LNCaP clone FGC (cell line): ENCODE results near the gene PPP6R1.

Source experiments
- DNase-seq: peaks from one replicate; pipeline ENCODE4 v3.0.0-alpha.2; 2011; ENCODE audit warnings: low read depth
- H3K4me3 ChIP-seq: 2 replicates; pipeline ENCODE4 v1.5.1; 2011; ENCODE audit warnings: mild to moderate bottlenecking, low read depth, low read length, control low read depth
- CTCF ChIP-seq: IDR thresholded peaks from 2 replicates; pipeline ENCODE4 v1.5.1; 2012; ENCODE audit warnings: mild to moderate bottlenecking; ENCODE audit not compliant: control insufficient read depth, insufficient read depth; ENCODE audit errors: extremely low read depth

Gene PPP6R1

GRCh38 chr19:55231391-55232285, 27.2 kb downstream of the PPP6R1 start:
- H3K4me3 ChIP-seq = no peak overlapping the region
- no peak for TF ChIP-seq CTCF
- DNase-seq = no peak

- no peak for DNase-seq
- no peak overlapping the region for H3K4me3 ChIP-seq
- no peak for TF ChIP-seq CTCF
Measured at GRCh38 chr19:55230780-55231179, 28.0 kb downstream of the PPP6R1 start.

DNA sequence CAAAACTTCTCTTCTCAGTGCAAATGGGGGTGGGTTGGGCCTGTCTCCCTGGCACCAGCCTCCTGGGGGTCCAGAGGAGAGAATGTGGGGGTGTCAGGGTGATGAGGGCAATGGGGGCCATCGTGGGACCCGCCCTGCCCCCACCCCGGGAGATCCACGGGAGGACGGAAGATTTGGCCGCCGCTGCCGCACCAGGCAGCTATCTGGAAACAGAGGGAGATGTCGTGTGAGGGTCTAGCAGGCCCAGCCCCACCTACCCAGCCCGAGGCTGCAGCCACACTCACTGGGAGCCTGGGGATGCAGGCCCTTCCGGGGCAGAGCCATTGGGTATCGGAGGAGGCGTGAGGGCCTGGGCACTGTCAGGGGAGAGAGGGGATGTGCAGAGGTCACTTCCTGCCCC, 28.5 kb downstream of the PPP6R1 start:
- DNase-seq = no peak
- H3K4me3 ChIP-seq = no peak overlapping the region

DNA sequence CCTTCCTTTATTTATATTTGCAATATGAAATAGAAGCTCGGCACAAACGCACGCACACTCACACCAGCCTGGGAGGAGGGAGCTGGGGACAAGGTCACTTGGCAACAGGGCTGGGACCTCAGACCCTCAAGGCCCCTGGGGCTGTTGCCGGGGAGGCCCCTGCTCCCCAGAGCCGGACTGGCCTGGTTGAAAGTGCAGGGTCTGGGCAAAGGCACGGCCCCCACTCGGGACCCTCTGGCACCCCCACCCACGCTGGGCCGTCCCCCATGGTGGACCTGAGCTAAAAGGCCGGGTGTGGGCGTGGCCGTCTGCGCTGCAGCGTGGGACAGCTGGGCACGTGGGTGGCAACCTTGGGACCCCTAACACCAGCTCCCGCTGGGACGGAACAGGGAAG, 29.0 kb downstream of the PPP6R1 start:
- DNase-seq = no peak
- no peak for TF ChIP-seq CTCF
- H3K4me3 ChIP-seq = no peak overlapping the region

More for the DNA sequence above, 28.5 kb downstream of the PPP6R1 start:
- no peak for TF ChIP-seq CTCF

- TF ChIP-seq CTCF = no peak
- no peak for DNase-seq
- no peak overlapping the region for H3K4me3 ChIP-seq
Measured at GRCh38 chr19:55229145-55229788, 29.6 kb downstream of the PPP6R1 start.

DNA sequence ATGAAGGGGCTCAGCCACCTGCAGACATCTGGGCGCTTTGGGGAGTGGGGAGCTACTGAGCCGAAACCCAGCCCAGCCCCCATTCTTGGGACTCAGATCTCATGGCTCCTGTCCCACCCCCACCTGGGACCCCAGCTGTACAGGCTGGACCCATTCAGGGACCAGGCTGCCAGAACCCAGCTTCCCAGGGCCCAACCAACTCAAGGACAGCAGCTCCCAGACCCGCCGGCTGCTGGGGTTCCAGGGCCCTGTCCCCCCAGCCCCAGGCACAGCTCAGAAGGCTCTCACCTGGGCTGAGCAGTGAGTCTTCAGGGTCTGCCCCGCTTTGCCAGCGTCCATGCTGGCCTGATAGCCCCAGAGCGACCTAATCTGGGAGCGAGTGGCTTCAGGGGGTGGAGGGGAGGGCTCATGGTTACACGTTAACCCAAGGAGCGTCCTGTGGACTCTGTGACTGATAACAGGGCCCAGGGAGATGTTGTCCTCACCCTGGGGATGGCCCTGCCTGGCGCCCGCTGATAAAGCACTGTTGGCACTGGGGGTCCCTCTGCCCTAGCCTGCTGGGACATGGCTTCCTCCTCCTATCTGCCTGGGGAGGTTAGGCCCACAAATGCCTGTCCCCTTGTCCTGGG, 30.3 kb downstream of the PPP6R1 start, which contains the start of gene TMEM86B:
Gene TMEM86B, minus strand, starts transcription at position 361 of the 629 bp plus-strand sequence. Its CDS starts 22 bp downstream, at position 339.
- no peak within 1 kb of the TSS for H3K4me3 ChIP-seq
- no peak for TF ChIP-seq CTCF
- DNase-seq = no peak
